Endometrial microvascular endothelial cells (primary cell): ENCODE data around the gene ITPR1. TPM values are rescaled to one million over a fixed set of nuclear protein-coding genes. Genes with fewer than 3 reads are reported as not detected.

Experiments
- in situ Hi-C: cut with HindIII; loops from 2 replicates; pipeline ENCODE4 v1.10.0; 2017; ENCODE audit warnings: low sequenced_read_pairs, low pct_unique_long_range_greater_than_20kb; ENCODE audit errors: inconsistent ontology term
- total RNA-seq: library from RNA; depleted of rRNA; stranded (reverse); fragments of >200 nt; gene quantifications from one replicate; pipeline ENCODE4 v1.2.3, GENCODE V29; 2015; ENCODE audit errors: inconsistent ontology term

Gene ITPR1
- total RNA-seq, 1 donor from 2014 or later = 17.1 TPM

DNA sequence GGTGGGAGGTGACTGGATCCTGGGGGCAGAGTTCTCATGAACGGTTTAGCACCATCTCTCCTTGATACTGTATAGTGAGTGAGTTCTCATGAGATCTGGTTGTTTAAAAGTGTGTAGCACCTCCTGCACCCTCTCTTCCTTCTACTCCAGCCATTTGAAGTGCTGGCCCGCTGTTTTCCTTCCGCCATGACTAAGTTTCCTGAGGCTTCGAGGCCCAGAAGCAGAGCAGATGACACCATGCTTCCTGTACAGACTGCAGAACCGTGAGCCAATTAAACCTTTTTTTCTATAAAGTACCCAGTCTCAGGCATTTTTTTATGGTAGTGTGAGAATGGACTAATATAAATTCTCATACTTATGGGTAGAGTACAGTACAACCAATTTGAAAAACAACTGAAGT is 362.5 kb downstream of the ITPR1 start:
- in situ Hi-C loops = no loop called here

DNA sequence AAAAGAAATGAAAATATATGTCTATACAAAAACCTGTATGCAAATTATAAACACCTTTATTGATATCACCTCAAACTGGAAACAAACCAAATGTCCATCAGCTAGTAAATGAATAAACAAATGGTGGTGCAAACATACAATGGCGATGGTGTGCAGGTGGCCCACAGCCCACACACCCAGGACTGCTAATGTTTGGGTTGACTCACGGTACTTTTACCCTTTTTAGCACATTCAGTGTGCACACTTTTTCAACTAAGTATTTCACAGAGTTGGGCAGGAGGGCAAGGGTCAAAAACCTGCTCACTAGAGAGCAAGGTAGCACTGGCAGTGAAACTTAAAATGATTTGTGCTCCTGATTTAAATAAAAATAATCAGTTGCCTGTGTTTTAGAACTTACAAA is 363.0 kb downstream of the ITPR1 start:
- in situ Hi-C loops = no loop called here

DNA sequence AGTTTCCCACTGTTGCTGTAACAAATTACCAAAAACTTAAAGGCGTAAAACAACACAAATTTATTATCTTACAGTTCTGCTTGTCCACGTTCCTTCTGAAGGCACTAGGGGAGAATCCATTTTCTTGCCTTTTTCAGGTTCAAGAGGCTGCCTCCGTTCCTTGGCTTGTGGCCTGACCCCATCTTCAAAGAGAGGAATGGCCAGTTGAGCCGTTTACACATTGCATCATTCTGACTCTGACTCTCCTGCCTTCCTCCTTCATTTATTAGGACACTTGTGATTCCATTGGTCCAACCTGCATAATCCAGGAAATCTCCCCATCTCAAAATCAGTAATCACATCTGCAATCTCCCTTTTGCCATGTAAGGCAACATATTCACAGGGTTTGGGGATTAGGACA is 363.4 kb downstream of the ITPR1 start:
- in situ Hi-C loops = no loop called here

DNA sequence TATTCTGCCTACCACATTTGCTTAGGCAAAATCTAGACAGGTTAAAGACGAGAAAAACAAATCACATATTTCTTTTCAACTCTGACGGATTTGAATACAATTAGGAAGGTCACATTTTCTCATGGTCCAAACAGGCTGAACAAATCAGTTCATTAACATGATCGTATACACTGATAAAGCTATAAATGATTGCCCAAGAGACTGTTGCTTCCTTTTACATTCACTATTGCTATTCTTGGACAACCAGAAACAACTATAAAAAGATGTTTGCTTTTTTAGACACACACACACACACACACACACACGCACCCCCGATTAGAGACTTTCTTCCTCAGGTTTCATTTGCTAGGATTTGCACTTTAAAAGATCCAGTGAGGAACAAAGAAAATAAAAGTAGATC is 363.8 kb downstream of the ITPR1 start:
- in situ Hi-C loops = no loop called here

DNA sequence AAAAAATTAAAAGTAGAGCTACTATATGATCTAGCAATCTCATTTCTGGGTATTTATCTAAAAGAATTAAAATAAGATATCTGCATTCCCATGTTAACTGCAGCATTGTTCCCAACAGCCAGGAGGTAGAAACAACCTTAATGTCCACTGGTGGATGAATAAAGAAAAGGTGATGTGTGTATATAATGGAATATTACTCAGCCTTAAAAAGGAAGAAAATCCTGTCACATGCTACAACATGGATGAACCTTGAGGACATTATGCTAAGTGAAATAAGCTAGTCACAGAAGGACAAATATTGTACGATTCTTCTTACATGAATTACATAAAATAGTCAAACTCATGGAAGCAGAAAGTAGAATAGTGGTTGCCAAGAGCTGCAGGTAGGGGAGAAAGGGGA is 366.6 kb downstream of the ITPR1 start:
- in situ Hi-C loops = no loop called here

DNA sequence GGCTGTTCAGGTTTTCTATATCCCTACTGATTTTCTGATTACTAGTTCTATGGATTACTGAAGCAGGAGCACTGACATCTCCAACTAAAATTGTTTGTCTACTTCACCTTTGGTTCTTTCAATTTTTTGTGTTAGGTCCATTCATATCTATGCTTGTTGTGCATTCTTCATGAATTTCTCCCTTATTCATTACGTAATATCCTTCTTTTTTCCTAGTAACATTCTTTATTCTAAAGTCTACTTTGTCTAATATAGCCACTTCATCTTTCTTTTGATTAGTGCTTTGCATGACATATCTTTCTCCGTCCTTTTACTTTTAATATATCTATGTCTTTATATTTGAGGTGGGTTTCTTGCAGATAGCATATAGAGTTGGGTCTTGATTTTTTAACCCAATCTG is 369.8 kb downstream of the ITPR1 start:
- in situ Hi-C loops = no loop called here

DNA sequence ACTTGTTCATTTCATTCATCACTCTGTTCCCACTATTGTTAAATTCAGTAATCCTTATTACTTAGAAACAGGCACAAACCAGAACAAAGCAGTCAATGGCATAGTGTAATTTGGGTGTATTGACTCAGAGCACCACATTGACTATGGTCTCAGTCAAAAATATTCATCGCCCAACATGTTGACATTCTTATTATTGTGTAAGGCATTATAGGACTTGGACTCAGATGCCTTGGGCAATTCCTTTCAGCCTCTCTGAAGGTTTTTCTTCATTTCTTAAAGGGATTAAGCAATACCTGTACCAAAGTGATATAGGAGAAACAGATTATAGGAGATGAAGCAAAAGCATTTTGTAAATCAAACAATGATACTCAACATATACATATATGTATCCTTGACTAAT is 371.4 kb downstream of the ITPR1 start:
- in situ Hi-C loops = no loop called here

DNA sequence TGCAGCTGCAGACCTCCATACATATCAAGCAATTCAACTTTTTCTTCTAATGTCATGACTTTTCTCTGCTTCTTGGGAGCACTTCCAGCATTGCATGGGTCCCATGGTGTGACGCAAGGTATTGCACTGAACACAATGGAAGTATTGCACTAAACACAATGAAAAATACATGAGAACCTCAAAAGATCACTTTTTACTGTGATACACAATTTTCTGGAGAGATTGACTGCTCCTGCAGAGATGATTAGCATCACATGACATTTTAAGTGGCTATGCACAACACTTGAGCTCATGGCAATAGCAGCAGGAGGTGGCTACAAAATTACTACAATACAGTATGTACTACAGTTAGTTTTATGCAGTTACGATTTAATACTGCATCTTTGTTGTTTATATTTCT is 372.6 kb downstream of the ITPR1 start:
- in situ Hi-C loops = no loop called here

DNA sequence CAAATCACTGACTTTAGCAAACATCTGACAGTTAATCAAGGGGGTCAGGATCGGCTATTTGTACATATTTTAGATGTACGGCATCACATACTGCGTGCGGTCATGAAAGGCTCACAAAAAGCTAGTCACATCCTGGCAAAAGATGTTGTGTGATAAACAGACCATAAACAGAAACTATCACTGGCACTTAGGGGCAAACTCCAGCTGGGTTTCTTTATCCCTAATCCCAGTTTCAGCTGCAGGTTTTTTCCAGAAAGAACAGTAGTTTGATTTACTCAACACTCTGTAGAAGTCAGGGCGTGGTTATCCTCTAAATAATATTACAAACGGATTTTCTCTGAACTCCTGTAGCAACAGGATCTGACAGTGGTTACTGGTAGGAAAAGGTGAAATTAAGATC is 373.7 kb downstream of the ITPR1 start:
- in situ Hi-C loops = no loop called here

DNA sequence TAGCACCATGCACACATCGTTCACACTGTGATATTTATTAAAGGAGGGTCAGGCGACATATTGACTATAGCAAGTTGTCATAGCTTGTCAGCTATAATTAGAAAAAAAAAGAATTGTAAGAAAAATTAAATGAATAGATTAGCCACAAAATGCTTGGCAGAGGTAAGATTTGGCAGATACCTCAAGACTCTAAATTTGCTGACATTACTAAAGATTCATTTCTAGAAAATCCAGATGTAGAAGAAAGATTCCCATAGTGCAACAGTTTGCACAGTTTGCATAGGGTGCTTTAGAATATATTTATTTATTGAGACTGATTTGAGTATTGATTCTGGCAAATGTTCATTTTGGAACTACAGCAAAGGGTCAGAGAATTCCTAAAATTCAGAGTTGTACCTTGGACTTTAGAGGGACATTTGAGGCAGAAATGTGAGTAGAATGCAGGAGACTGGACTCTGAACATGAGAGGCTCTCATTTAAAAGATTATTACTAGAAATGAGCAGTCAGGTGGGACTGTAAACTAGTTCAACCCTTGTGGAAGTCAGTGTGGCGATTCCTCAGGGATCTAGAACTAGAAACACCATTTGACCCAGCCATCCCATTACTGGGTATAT is 384.1 kb downstream of the ITPR1 start:
- in situ Hi-C loops = no loop called here

DNA sequence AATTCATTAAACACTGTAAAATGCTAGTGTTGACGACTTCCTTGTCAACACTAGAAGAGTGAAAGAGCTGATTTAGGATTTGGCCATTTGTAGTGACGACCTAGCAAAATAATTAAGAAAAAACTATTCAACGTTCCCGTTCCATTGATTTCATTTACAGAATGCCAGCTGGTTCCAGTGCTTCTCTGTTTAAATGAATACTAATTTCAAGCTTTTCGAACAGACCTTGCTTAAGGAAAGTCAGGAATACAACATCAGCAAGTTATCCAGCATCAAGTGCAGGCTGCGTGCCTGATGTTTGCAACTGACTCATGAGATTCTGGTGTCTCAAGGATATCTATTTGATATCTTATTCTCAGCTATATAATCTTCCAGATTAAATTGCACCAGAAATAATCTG is 387.7 kb downstream of the ITPR1 start:
- in situ Hi-C loops = no loop called here

DNA sequence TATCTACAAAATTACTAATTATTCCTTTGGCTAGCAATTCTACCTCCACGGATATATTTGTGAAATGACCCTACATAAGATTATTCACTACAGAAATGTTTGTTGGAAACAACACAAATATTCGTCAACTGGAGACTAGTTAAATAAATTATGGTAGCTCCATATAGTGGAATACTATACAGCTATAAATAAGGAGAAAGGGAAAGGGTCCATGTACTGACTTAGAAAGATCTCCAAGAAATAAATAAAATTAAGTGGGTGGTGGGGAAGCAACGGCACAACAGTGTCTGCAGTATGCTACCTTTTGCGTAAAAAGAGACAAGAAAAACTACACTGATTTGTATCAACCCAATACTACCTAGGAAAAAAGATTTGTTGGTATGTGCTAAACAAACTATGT is 389.4 kb downstream of the ITPR1 start:
- in situ Hi-C loops = no loop called here

DNA sequence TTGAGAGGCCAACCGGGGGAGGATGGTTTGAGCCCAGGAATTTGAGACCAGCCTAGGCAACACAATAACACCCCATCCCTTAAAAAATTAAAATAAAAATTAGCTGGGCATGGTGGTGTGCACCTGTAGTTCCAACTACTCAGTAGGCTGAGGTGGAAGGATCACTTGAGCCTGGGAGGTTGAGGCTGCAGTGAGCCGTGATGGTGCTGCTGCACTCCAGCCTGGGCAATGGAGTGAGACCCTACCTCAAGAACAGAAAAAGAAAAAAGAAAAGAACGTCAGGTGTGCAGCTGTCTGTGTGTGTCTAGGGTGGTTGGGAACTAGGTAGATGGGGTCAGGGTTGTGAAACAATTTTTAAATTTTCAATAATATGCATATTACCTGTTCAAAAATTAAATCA is 389.9 kb downstream of the ITPR1 start:
- in situ Hi-C loops = no loop called here

DNA sequence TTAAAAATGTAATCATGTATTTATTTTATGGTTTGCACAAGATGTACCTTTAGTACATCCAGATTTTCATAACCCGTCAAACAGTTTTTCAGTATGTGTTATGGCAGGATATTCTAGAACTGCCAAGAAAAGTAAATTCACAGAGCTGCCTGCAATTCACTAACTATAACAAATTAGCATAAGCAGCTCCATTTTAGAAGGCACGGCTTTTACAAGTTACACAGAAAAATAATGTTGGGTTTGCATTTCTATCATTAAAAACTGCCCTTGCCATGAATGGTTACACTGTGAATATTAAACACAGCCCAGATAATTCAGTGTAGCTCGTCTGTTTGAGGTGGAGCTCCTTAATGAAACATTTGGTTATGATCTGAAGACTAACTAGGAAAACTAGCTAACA is 391.7 kb downstream of the ITPR1 start:
- in situ Hi-C loops = no loop called here

DNA sequence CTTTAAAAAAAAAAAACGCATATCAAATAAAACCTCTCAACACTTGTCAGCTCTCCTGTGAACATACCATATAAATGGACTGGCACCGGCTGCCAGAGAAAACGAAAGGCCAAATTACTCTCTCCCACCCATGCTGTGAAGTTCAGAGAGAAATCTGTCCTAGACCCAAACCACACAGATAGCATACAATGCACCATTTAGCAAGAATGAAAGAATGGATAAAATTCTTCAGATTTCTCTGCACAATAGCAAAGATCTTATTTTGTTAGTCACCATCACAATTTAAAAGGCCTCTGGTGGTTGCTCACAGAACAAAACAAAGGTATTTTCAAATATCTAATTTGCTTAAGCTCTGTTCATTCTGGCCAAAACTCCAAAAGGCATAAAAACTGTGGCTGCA is 392.2 kb downstream of the ITPR1 start:
- in situ Hi-C loops = no loop called here

DNA sequence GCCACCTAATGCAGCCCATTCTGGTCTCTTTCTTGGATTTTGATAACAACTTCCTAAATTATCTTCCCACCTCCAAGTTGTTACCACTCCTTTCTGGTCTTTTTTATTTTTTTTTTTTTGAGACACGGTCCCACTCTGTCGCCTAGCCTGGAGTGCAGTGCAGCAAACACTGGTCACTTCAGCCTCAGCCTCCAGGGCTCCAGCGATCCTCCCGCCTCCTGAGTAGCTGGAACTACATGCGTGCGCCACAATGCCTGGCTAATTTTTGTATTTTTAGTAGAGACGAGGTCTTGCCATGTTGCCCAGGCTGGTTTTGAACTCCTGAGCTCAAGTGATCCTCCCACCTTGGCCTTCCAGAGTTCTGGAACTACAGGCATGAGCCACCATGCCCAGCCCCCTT is 393.3 kb downstream of the ITPR1 start:
- in situ Hi-C loops = no loop called here

DNA sequence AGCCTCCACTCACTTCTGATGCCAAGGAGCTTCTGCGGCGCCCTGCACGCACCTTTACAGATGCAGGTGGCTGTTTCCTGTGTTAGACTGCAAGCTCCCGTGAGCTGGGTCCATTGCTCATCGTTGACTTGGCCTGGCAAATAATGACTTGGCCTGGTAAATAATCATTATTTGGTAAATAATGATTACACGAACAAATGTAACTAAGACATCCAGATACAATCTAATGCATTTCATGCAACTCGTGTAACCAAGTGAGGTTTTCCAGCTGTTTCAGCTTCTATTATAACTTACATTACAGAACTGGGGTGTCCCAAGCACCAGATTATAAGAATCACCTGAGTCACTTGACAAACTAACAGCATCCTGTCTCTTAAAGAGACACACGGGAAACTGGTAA is 394.0 kb downstream of the ITPR1 start:
- in situ Hi-C loops = no loop called here

DNA sequence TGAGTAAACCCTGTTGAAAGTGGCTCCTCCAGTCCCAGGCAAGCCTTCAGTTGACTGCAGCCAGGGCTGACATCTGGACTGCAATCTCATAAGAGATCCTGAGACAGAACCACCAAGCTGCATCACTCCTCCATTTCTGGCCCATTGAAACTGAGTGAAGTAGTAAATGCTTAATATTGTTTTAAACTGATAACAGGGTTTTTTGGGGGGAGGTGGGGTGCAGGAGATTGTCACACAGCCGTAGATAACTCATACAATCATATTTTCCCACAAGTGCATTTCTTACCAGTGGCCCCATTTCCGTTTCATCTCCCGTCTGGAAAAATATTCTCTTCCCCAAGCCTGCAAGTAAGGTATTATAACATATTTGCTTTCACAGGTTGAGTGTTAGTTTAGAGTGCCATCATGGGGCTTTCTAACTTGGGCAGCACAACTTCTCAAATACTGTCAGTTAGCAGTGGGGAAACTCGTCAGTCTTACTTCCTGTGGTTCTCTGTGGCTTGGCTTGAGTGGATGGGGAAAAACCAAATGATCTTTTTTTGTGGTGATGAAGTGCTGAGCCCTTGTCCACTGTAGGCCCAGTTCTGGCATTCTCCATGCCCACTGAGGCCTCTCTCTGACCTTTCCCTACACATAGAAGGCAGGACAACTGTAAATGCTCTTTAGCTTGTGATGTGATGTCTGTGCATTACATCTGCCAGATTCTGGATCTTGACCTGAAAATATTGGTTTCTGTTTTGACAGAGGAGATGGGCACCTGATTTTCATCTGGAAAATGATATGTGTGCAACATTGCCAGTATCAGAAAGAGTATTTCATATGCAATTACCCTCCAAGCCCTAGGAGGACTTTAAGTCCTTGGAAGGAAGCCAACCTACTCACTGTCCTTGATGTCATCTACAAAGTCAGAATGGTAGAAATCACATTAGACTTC is 396.0 kb downstream of the ITPR1 start:
- in situ Hi-C loops = no loop called here

DNA sequence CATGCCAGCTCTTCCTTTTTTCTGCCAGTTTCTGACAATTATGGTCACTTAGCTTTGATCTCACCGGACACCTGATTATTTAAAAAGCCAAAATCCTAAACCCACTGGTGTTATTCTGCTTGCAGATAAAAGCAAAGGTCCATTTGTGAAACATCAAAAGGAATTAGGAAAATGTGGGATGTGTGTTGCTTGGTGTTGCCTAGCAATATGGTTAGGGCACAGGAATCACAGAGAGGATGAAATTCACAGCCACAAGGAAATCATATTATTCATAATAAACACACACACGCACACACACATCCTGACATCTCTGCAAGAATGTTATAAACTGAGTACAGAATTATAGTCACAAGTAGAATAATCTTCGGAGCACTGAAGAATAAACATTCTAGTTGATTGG is 396.7 kb downstream of the ITPR1 start:
- in situ Hi-C loops = no loop called here

DNA sequence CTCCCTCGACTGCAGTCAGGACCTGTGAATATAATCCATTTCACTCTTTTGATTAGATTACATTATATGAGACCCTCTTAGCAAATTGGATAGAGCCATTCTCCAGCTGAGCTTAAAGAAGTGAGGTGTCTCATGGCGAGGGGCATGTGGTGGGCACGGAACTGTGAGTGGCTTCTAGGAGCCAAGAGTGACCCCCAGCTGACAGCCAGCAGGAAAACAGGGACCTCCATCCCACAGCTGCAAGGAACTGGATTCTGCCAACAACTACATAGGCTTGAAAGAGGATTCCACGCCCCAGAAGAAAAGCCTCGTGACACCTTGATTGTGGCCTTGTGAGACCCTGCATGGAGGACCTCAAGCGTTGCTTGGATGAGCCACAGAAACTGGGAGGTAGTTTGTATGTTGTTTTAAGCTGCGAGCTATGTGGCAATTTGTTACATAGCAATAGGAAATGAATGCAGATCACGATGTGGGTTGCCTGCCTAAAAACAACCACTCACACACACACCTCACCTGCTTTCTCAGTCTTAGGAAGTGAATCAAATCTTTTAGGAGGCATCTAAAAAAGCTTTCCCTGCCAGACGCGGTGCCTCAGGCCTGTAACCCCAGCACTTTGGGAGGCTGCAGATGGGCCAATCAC is 401.9 kb downstream of the ITPR1 start:
- in situ Hi-C loops = no loop called here
